Prostate gland (tissue), 2 donors: ENCODE data around the gene NUPR2. TPM values are rescaled to one million over a fixed set of nuclear protein-coding genes. Genes with fewer than 3 reads are reported as not detected.
A peak's percentile ranks its signal among the peaks of the same experiment; 100 is the strongest.
"Not testable (repeated sequence)": the region's sequence is repeated elsewhere in the genome, so short reads cannot be mapped to it uniquely, and the experiment has no call there.

Source experiments
- DNase-seq: peaks from one replicate; pipeline ENCODE4 v3.0.0-alpha.2; 2019; ENCODE audit warnings: low spot score
- H3K27ac ChIP-seq, 2 donors: fragments of 200-600 bp; sonication (generic); 2 replicates each; pipeline ENCODE4 v1.5.1; 2017 to 2019
- H3K27me3 ChIP-seq: fragments of 200-600 bp; sonication (generic); replicated peaks from 2 replicates; pipeline ENCODE4 v1.5.1; 2019; ENCODE audit not compliant: insufficient read depth
- H3K36me3 ChIP-seq, 2 donors: fragments of 200-600 bp; sonication (generic); 1 replicate in 1 of 2; 2 replicates in 1 of 2; pipeline versions ENCODE4 v1.5.1 to v1.8.1; 2017 to 2019
- H3K4me1 ChIP-seq: fragments of 200-600 bp; sonication (generic); replicated peaks from 2 replicates; pipeline ENCODE4 v1.5.1; 2019
- H3K4me3 ChIP-seq, 2 donors: fragments of 200-600 bp; sonication (generic); 2 replicates each; pipeline ENCODE4 v1.5.1; 2017 to 2019
- H3K9me3 ChIP-seq: fragments of 200-600 bp; sonication (generic); 2 replicates; pipeline ENCODE4 v1.5.1; 2017
- POLR2A ChIP-seq: fragments of 450-650 bp; IDR thresholded peaks from one replicate; pipeline ENCODE4 v1.6.1; 2016; ENCODE audit warnings: antibody characterized with exemption, mild to moderate bottlenecking
- POLR2AphosphoS5 ChIP-seq: sonication (generic); formaldehyde crosslinking; IDR thresholded peaks from one replicate; pipeline ENCODE4 v1.6.1; 2017; ENCODE audit warnings: antibody characterized with exemption
- WGBS: methylation state at CpG from one replicate; pipeline ENCODE4 v1.1.5; 2018; 5-methylcytosine and 5-hydroxymethylcytosine counted together
- intact Hi-C: fragments of 100-400 bp; cut with DNase I; formaldehyde crosslinking; loops from one replicate; pipeline ENCODE4 v1.14.2; 2022
- total RNA-seq, 2 donors: library from RNA; depleted of rRNA; stranded (reverse); fragments of >200 nt; gene quantifications; one replicate each; pipeline ENCODE4 v1.1.0, GENCODE V29; 2016
- TF ChIP-seq, protein P1 (sequence below), 4 experiments: fragments of 200-600 bp in 2 of 4; fragments of 450-650 bp in 2 of 4; sonication (generic) in 2 of 4; IDR thresholded peaks; 1 replicate in 3 of 4; 2 replicates in 1 of 4; pipeline ENCODE4 v1.5.1; 2016 to 2019; ENCODE audit warnings: antibody characterized with exemption in 4 of 4, mild to moderate bottlenecking in 2 of 4, moderate library complexity in 2 of 4

Gene NUPR2, protein sequence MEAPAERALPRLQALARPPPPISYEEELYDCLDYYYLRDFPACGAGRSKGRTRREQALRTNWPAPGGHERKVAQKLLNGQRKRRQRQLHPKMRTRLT
- total RNA-seq = 10 to 100 TPM; 11.1 to 40.4 TPM

GRCh38 chr7:56115852-56116538, at the start of gene NUPR2:
NUPR2 (minus strand) TSS chr7:56116417; CDS start chr7:56116314, 103 bp downstream.
- WGBS = 4% methylated on average over 41 of the region's 65 CpGs
- no peaks in the 10 kb centered on the region for H3K4me1 ChIP-seq
- TF ChIP-seq POLR2AphosphoS5 = no peak
- TF ChIP-seq, protein P1, sequence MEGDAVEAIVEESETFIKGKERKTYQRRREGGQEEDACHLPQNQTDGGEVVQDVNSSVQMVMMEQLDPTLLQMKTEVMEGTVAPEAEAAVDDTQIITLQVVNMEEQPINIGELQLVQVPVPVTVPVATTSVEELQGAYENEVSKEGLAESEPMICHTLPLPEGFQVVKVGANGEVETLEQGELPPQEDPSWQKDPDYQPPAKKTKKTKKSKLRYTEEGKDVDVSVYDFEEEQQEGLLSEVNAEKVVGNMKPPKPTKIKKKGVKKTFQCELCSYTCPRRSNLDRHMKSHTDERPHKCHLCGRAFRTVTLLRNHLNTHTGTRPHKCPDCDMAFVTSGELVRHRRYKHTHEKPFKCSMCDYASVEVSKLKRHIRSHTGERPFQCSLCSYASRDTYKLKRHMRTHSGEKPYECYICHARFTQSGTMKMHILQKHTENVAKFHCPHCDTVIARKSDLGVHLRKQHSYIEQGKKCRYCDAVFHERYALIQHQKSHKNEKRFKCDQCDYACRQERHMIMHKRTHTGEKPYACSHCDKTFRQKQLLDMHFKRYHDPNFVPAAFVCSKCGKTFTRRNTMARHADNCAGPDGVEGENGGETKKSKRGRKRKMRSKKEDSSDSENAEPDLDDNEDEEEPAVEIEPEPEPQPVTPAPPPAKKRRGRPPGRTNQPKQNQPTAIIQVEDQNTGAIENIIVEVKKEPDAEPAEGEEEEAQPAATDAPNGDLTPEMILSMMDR (IDR thresholded peaks at IDR 0.05) = no peak
- no peak for TF ChIP-seq POLR2A
- intact Hi-C loops = no loop called here
- no peaks in the 10 kb centered on the region for H3K9me3 ChIP-seq
- H3K36me3 ChIP-seq = no peaks in the 10 kb centered on the region
- H3K27me3 ChIP-seq = no peaks in the 10 kb centered on the region
- H3K4me3 ChIP-seq = peak within 1 kb of the TSS; percentile 27 to 37
- peak within 1 kb of the TSS; percentile 19 to 47 for H3K27ac ChIP-seq
- peak; percentile 21 for DNase-seq

DNA sequence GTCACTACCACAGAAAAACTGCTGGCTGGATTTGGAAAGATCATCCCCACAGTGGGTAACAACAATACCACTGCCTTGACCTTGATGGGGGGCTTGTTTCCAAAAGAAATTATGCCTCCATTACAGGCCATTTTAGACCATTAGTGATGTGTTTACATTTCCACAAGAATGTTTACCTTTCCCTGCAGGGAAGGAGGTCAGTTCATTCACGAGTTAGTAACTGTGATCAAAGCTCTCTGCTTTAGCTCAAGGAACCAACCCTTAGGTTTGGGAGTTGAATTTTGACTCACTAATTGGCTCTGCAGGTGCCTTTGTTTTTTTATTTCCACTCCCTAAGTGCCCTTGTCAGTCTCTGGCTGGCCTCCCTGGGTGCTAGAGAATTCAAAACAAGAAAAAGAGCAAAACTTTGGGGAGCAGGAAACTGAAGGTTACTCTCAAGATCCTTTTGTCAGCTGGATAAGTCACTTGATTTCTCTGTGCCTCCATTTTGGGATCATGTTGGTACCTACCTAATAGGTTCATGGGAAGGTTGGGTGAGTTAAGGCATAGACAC, 41.1 kb upstream of the NUPR2 start:
- 4% methylated on average over 1 of the region's 1 CpG for WGBS
- Histone ChIP-seq H3K4me1 (no peaks in the 10 kb centered on the region), H3K36me3 (no peaks in the 10 kb centered on the region), H3K4me3 (no peak overlapping the region), H3K27me3 (no peaks in the 10 kb centered on the region), H3K9me3 (no peaks in the 10 kb centered on the region), H3K27ac (no peak overlapping the region)
- intact Hi-C loops = no loop called here
- no peak for DNase-seq
- TF ChIP-seq, protein P1 (IDR thresholded peaks at IDR 0.05) = no peak
- no peak for TF ChIP-seq POLR2AphosphoS5
- TF ChIP-seq POLR2A = no peak

- H3K36me3 ChIP-seq, H3K4me3 ChIP-seq, H3K27me3 ChIP-seq, H3K27ac ChIP-seq, H3K4me1 ChIP-seq, DNase-seq, H3K9me3 ChIP-seq, intact Hi-C loops: not testable (repeated sequence)
- WGBS = 34% methylated on average over 2 of the region's 2 CpGs
Measured at GRCh38 chr7:56131062-56131461, 14.8 kb upstream of the NUPR2 start.

DNA sequence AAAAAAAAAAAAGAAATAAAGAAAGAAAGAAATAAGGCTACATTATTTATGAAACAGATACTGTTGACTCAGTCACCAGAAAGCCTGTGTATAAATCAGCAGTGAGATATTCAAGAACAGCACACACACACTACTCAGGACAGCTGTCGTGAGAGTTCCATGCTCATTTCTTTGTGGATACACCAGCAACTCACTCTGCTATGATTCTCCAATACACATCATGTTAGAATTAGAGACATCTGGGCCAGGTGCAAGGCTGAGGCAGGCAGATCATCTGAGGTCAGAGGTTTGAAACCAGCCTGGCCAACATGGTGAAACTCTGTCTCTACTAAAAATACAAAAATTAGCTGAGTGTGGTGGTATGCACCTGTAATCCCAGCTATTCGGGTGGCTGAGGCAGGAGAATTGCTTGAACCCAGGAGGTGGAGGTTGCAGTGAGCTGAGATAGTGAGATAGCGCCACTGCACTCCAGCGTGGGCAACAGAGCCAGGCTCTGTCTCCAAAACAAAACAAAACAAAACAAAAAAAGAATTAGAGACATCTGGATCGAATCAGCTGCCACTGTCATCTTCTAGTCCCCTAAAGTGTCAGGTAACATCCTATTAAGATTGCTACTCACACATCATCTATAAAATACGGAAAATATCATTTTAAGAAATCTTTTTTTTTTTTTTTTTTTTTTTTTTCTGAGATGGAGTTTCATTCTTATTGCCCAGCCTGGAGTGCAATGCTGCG, 11.2 kb upstream of the NUPR2 start:
- H3K27me3 ChIP-seq = no peaks in the 10 kb centered on the region
- no peak for TF ChIP-seq POLR2AphosphoS5
- TF ChIP-seq, protein P1 (IDR thresholded peaks at IDR 0.05) = no peak
- no peaks in the 10 kb centered on the region for H3K4me1 ChIP-seq
- intact Hi-C loops = no loop called here
- no peak overlapping the region for H3K27ac ChIP-seq
- 69% methylated on average over 7 of the region's 7 CpGs for WGBS
- H3K4me3 ChIP-seq = no peak overlapping the region
- no peaks in the 10 kb centered on the region for H3K9me3 ChIP-seq
- DNase-seq = no peak
- no peaks in the 10 kb centered on the region for H3K36me3 ChIP-seq

DNA sequence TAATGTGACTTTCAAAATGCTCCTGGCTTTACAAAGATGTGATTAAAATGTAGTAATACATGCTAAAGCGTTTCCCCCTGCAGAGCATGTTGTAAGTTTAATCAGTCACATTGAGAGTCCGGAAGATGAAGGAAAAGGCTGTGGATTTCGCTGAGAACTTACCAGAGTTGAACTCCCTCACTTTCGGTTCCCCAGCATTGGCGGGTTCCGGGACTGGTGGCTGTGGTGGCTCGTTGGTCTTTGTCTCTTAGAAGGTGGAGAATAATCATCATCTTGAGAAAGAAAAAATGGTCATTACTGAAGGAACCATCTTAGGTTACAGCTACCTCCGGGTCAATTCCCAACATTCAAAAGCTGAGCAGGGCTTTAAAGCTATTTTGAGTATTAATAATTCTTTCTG, 9.6 kb upstream of the NUPR2 start:
- H3K4me1 ChIP-seq = no peaks in the 10 kb centered on the region
- TF ChIP-seq, protein P1 (IDR thresholded peaks at IDR 0.05) = no peak
- TF ChIP-seq POLR2AphosphoS5 = no peak
- no peak for TF ChIP-seq POLR2A
- H3K27me3 ChIP-seq = no peaks in the 10 kb centered on the region
- H3K4me3 ChIP-seq = no peak overlapping the region
- WGBS = 74% methylated on average over 8 of the region's 8 CpGs
- no peaks in the 10 kb centered on the region for H3K9me3 ChIP-seq
- no peaks in the 10 kb centered on the region for H3K36me3 ChIP-seq
- no peak overlapping the region for H3K27ac ChIP-seq
- intact Hi-C loops = no loop called here
- no peak for DNase-seq
